Upper lobe of left lung (tissue), 6 donors: ENCODE data around the gene KAT6B. TPM values are rescaled to one million over a fixed set of nuclear protein-coding genes. Genes with fewer than 3 reads are reported as not detected.
A peak's percentile ranks its signal among the peaks of the same experiment; 100 is the strongest.

Experiments
- ATAC-seq, 2 donors: fragments of 200-7000 bp; cut with Tn5 transposase; one replicate each; pipeline ENCODE4 v1.9.1; 2022; ENCODE audit warnings: mild to moderate bottlenecking in 2 of 2, moderate library complexity in 2 of 2; ENCODE audit not compliant: low FRiP score in 2 of 2
- DNase-seq, 2 donors: peaks; one replicate each; pipeline ENCODE4 v3.0.0-alpha.2; 2019 to 2020
- H3K27ac ChIP-seq, 4 donors: fragments of 200-600 bp; sonication (generic); one replicate each; pipeline ENCODE4 v1.5.1; 2016 to 2019
- H3K27me3 ChIP-seq, 4 donors: fragments of 200-600 bp; sonication (generic); one replicate each; pipeline ENCODE4 v1.5.1; 2017 to 2019
- H3K36me3 ChIP-seq, 4 donors: fragments of 200-600 bp; sonication (generic); one replicate each; pipeline ENCODE4 v1.5.1; 2016 to 2019
- H3K4me1 ChIP-seq, 4 donors: fragments of 200-600 bp; sonication (generic); one replicate each; pipeline ENCODE4 v1.5.1; 2018 to 2019
- H3K4me3 ChIP-seq, 4 donors: fragments of 200-600 bp; sonication (generic); one replicate each; pipeline ENCODE4 v1.5.1; 2017 to 2019; ENCODE audit warnings: mild to moderate bottlenecking in 2 of 4, moderate library complexity in 1 of 4
- H3K9me3 ChIP-seq, 4 donors: fragments of 200-600 bp; sonication (generic); one replicate each; pipeline ENCODE4 v1.5.1; 2018 to 2019
- EP300 ChIP-seq, 4 donors: sonication (generic); formaldehyde crosslinking; IDR thresholded peaks; one replicate each; pipeline ENCODE4 v1.5.1; 2017; ENCODE audit warnings: antibody characterized with exemption in 4 of 4, control low read depth in 2 of 4
- POLR2A ChIP-seq, 4 donors: fragments of 450-650 bp; IDR thresholded peaks; one replicate each; pipeline ENCODE4 v1.5.1; 2016 to 2017; ENCODE audit warnings: antibody characterized with exemption in 4 of 4, mild to moderate bottlenecking in 2 of 4
- POLR2AphosphoS5 ChIP-seq, 2 donors: sonication (generic); formaldehyde crosslinking; IDR thresholded peaks; one replicate each; pipeline ENCODE4 v1.5.1; 2017; ENCODE audit warnings: antibody characterized with exemption in 2 of 2
- WGBS, 2 donors: methylation state at CpG; one replicate each; pipeline ENCODE4 v1.1.5; 2017 to 2018; 5-methylcytosine and 5-hydroxymethylcytosine counted together
- total RNA-seq, 6 donors: library from RNA; depleted of rRNA in 4 of 6; stranded (reverse); fragments of >200 nt in 4 of 6; gene quantifications; one replicate each; pipeline versions ENCODE4 v1.1.0 to v1.2.1, GENCODE V29; 2016 to 2021
- TF ChIP-seq, protein P1 (sequence below), 6 experiments: fragments of 450-650 bp in 4 of 6; fragments of 200-600 bp in 2 of 6; sonication (generic) in 2 of 6; IDR thresholded peaks; one replicate each; pipeline ENCODE4 v1.5.1; 2016 to 2019; ENCODE audit warnings: antibody characterized with exemption in 6 of 6
- donor health status: DM: no; HTN: no; CAD: no; lungs with moderate emphysema.
- donor health status: DM: no; HTN: yes; CAD: no; lungs with severe emphysema.

Gene KAT6B
- total RNA-seq, 6 donors from 2014 or later = 35.2 to 78.4 (median 38.0) TPM

DNA sequence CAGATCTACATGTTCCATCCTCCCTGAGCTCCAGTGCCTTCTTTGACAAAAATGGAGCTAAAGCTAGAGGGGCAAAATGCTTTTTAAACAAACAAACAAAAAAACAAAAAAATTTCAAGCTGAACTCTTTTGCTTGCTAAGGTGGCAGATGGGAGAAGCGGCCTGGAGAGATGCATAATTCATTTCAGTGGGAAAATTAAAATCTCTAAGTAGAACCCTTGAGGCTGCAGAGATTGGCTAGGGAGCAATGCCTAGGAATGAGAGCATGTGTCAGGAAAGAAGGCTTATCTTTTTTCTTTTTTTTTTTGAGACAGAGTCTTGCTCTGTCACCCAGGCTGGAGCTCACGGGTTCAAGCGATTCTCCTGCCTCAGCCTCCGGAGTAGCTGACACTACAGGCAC is 238.7 kb downstream of the KAT6B start:
- ATAC-seq = no peak
- Histone ChIP-seq H3K27ac (no peak overlapping the region), H3K36me3 (no peaks in the 10 kb centered on the region), H3K9me3 (no peaks in the 10 kb centered on the region), H3K4me3 (no peak overlapping the region), H3K4me1 (no peaks in the 10 kb centered on the region), H3K27me3 (no peaks in the 10 kb centered on the region)
- 76 to 85% methylated on average over 4 of the region's 4 CpGs for WGBS, 2 donors
- TF ChIP-seq, protein P1, sequence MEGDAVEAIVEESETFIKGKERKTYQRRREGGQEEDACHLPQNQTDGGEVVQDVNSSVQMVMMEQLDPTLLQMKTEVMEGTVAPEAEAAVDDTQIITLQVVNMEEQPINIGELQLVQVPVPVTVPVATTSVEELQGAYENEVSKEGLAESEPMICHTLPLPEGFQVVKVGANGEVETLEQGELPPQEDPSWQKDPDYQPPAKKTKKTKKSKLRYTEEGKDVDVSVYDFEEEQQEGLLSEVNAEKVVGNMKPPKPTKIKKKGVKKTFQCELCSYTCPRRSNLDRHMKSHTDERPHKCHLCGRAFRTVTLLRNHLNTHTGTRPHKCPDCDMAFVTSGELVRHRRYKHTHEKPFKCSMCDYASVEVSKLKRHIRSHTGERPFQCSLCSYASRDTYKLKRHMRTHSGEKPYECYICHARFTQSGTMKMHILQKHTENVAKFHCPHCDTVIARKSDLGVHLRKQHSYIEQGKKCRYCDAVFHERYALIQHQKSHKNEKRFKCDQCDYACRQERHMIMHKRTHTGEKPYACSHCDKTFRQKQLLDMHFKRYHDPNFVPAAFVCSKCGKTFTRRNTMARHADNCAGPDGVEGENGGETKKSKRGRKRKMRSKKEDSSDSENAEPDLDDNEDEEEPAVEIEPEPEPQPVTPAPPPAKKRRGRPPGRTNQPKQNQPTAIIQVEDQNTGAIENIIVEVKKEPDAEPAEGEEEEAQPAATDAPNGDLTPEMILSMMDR (IDR thresholded peaks at IDR 0.05) = no peak
- no peak for TF ChIP-seq POLR2AphosphoS5 (IDR thresholded peaks at IDR 0.05)
- TF ChIP-seq POLR2A (IDR thresholded peaks at IDR 0.05) = no peak
- no peak for TF ChIP-seq EP300 (IDR thresholded peaks at IDR 0.05)
- DNase-seq = no peak

DNA sequence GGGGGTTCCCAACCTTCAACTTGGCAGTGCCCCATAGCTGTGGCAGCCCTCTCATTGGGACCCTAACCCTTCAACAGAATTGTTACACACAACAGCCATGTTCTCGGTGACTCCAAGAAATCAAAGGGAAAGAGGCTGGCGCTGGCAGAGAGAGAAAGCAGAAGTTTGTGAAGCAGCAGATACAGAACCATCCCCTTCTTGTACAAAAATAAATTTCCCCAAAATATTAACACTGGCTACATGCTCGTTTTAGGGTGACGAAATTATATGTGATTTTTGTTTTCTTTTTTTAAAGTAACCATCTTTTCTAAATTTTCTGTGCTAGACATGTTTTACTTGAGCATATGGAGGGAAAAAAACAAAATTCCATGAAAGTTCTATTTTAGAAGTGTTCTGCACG is 239.9 kb downstream of the KAT6B start:
- H3K4me3 ChIP-seq = no peak overlapping the region
- ATAC-seq (no peak), DNase-seq (no peak)
- H3K27me3 ChIP-seq = no peaks in the 10 kb centered on the region
- H3K27ac ChIP-seq = no peak overlapping the region
- WGBS, 2 donors = 82 to 87% methylated on average over 5 of the region's 5 CpGs
- peaks cover 0 to 7% (median 0%) of the 10 kb centered on the region in 4 donors for H3K4me1 ChIP-seq
- no peaks in the 10 kb centered on the region for H3K9me3 ChIP-seq
- H3K36me3 ChIP-seq = no peaks in the 10 kb centered on the region
- no peak for TF ChIP-seq POLR2A (IDR thresholded peaks at IDR 0.05)
- no peak for TF ChIP-seq EP300 (IDR thresholded peaks at IDR 0.05)
- no peak for TF ChIP-seq POLR2AphosphoS5 (IDR thresholded peaks at IDR 0.05)
- TF ChIP-seq, protein P1 (IDR thresholded peaks at IDR 0.05) = no peak

- ATAC-seq = no peak
- no peaks in the 10 kb centered on the region for H3K27me3 ChIP-seq
- no peak for TF ChIP-seq POLR2AphosphoS5 (IDR thresholded peaks at IDR 0.05)
- no peak overlapping the region for H3K27ac ChIP-seq
- H3K4me1 ChIP-seq = peaks cover 0 to 8% (median 0%) of the 10 kb centered on the region in 4 donors
- 81 to 92% methylated on average over 5 to 7 of the region's 7 CpGs for WGBS, 2 donors
- no peak overlapping the region for H3K4me3 ChIP-seq
- H3K36me3 ChIP-seq = no peaks in the 10 kb centered on the region
- no peak for DNase-seq
- H3K9me3 ChIP-seq = no peaks in the 10 kb centered on the region
Measured at GRCh38 chr10:75067272-75067671, 240.9 kb downstream of the KAT6B start.

DNA sequence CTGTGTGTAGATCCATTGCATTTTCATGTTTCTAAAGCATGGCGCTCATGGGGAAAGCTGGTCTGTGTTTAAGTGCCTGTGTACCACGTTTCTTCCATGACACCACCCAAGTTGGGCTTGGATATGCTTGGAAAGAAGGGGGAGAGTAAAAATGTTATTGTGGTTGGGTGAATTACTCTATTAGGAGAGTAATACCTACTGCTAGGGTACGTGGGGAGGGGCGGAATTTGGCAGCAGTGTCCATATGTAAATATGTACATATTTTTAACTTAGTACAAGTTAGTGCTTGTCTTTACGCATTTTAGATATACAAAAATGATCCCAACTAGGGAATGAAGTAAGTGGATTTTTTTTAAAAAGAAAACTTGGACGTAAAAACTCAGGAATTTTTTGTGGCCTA is 242.1 kb downstream of the KAT6B start:
- DNase-seq = no peak
- Histone ChIP-seq H3K36me3 (no peaks in the 10 kb centered on the region), H3K4me3 (no peak overlapping the region), H3K9me3 (no peaks in the 10 kb centered on the region), H3K27me3 (no peaks in the 10 kb centered on the region), H3K27ac (no peak overlapping the region), H3K4me1 (peaks cover 0 to 8% (median 0%) of the 10 kb centered on the region in 4 donors)
- 69 to 79% methylated on average over 6 of the region's 6 CpGs for WGBS, 2 donors
- TF ChIP-seq, protein P1 (IDR thresholded peaks at IDR 0.05) = no peak
- TF ChIP-seq POLR2AphosphoS5 (IDR thresholded peaks at IDR 0.05) (no peak), EP300 (IDR thresholded peaks at IDR 0.05) (no peak), POLR2A (IDR thresholded peaks at IDR 0.05) (no peak)
- ATAC-seq = no peak

GRCh38 chr10:75070476-75070875 is 244.1 kb downstream of the KAT6B start:
- Histone ChIP-seq H3K27me3 (no peaks in the 10 kb centered on the region), H3K9me3 (no peaks in the 10 kb centered on the region), H3K4me1 (peaks cover 0 to 8% (median 0%) of the 10 kb centered on the region in 4 donors), H3K4me3 (no peak overlapping the region), H3K27ac (peak overlapping the region in 1 of 4 donors; percentile 79), H3K36me3 (no peaks in the 10 kb centered on the region)
- TF ChIP-seq, protein P1 (IDR thresholded peaks at IDR 0.05) = no peak
- no peak for TF ChIP-seq POLR2AphosphoS5 (IDR thresholded peaks at IDR 0.05)
- no peak for TF ChIP-seq EP300 (IDR thresholded peaks at IDR 0.05)
- TF ChIP-seq POLR2A (IDR thresholded peaks at IDR 0.05) = no peak
- no peak for ATAC-seq
- 75 to 83% methylated on average over 10 to 11 of the region's 11 CpGs for WGBS, 2 donors
- DNase-seq = peak in 1 of 2 donors; percentile 45
